Suppressor macrophage treated with lipopolysaccharide for 1 hour (primary cell): Measurements from ENCODE around the gene ETV6.
A peak's percentile ranks its signal among the peaks of the same experiment; 100 is the strongest.
"Not testable (repeated sequence)": the region's sequence is repeated elsewhere in the genome, so short reads cannot be mapped to it uniquely, and the experiment has no call there.

Experiments used
- DNase-seq, 3 donors: peaks; one replicate each; pipeline ENCODE4 v3.0.0-alpha.2; 2020 to 2022

Gene ETV6

GRCh38 chr12:11649413-11650285, at the start of gene ETV6:
Gene ETV6 (plus strand): TSS chr12:11649674. CDS start chr12:11650128, 454 bp downstream.
- DNase-seq: peak; percentile 89 to 98 (median 93)

- no peak for DNase-seq
Measured at GRCh38 chr12:11600199-11600598, 49.3 kb upstream of the ETV6 start.

GRCh38 chr12:11601647-11602046, 47.8 kb upstream of the ETV6 start:
- no peak for DNase-seq

- no peak for DNase-seq
Measured at GRCh38 chr12:11607313-11608081, 42.0 kb upstream of the ETV6 start.

GRCh38 chr12:11609045-11609444, 40.4 kb upstream of the ETV6 start:
- DNase-seq: no peak

GRCh38 chr12:11615481-11615880, 34.0 kb upstream of the ETV6 start:
- no peak for DNase-seq

GRCh38 chr12:11618046-11618445, 31.4 kb upstream of the ETV6 start:
- DNase-seq: peak; percentile 15 to 54 (median 53)

GRCh38 chr12:11621797-11622423, 27.6 kb upstream of the ETV6 start:
- DNase-seq: peak; percentile 21 to 41 (median 22)

GRCh38 chr12:11622876-11623281, 26.6 kb upstream of the ETV6 start:
- DNase-seq: peak in 2 of 3 donors; percentile 23 to 28

GRCh38 chr12:11623382-11623781, 26.1 kb upstream of the ETV6 start:
- DNase-seq: peak; percentile 6 to 40 (median 34)

- peak in 2 of 3 donors; percentile 22 to 29 for DNase-seq
Measured at GRCh38 chr12:11624116-11624515, 25.4 kb upstream of the ETV6 start.

GRCh38 chr12:11627709-11628108, 21.8 kb upstream of the ETV6 start:
- not testable (repeated sequence) for DNase-seq

- no peak for DNase-seq
Measured at GRCh38 chr12:11628353-11628752, 21.1 kb upstream of the ETV6 start.

GRCh38 chr12:11630046-11630706, 19.3 kb upstream of the ETV6 start:
- DNase-seq: no peak

- no peak for DNase-seq
Measured at GRCh38 chr12:11631288-11631687, 18.2 kb upstream of the ETV6 start.

- DNase-seq: not testable (repeated sequence)
Measured at GRCh38 chr12:11631881-11632280, 17.6 kb upstream of the ETV6 start.

- DNase-seq: no peak
Measured at GRCh38 chr12:11633968-11634367, 15.5 kb upstream of the ETV6 start.

- DNase-seq: no peak
Measured at GRCh38 chr12:11635341-11635740, 14.1 kb upstream of the ETV6 start.

- DNase-seq: no peak
Measured at GRCh38 chr12:11638315-11638916, 11.1 kb upstream of the ETV6 start.

- peak in 2 of 3 donors; percentile 20 to 57 for DNase-seq
Measured at GRCh38 chr12:11639454-11639853, 10.0 kb upstream of the ETV6 start.

GRCh38 chr12:11641522-11641921, 8.0 kb upstream of the ETV6 start:
- DNase-seq: no peak

- DNase-seq: no peak
Measured at GRCh38 chr12:11642785-11643184, 6.7 kb upstream of the ETV6 start.
